Upper lobe of left lung (tissue), 4 donors: ENCODE data around the gene FOXD1.

Experiments
- CTCF ChIP-seq, 6 experiments: fragments of 450-650 bp in 4 of 6; fragments of 200-600 bp in 2 of 6; sonication (generic) in 2 of 6; IDR thresholded peaks; one replicate each; pipeline ENCODE4 v1.5.1; 2016 to 2019; ENCODE audit warnings: antibody characterized with exemption in 6 of 6
- EP300 ChIP-seq, 4 donors: sonication (generic); formaldehyde crosslinking; IDR thresholded peaks; one replicate each; pipeline ENCODE4 v1.5.1; 2017; ENCODE audit warnings: antibody characterized with exemption in 4 of 4, control low read depth in 2 of 4
- POLR2AphosphoS5 ChIP-seq, 2 donors: sonication (generic); formaldehyde crosslinking; IDR thresholded peaks; one replicate each; pipeline ENCODE4 v1.5.1; 2017; ENCODE audit warnings: antibody characterized with exemption in 2 of 2

GRCh38 chr5:73411936-73412596, 36.5 kb downstream of the FOXD1 start:
- TF ChIP-seq CTCF (IDR thresholded peaks at IDR 0.05): no peak
- no peak for TF ChIP-seq EP300 (IDR thresholded peaks at IDR 0.05)
- no peak for TF ChIP-seq POLR2AphosphoS5 (IDR thresholded peaks at IDR 0.05)
